Stimulated activated naive CD4-positive, alpha-beta T cell treated with Interleukin-2 at 50 U/mL for 16 hours (primary cell): ENCODE measurements around the gene VPS18.

Experiments used
- DNase-seq: peaks from one replicate; lab custom pipeline; 2025; lab: John Stamatoyannopoulos, UW

Gene VPS18

GRCh38 chr15:40871749-40872617 is 22.3 kb upstream of the VPS18 start:
- DNase-seq = peak; percentile 15

GRCh38 chr15:40872791-40873693 is 21.2 kb upstream of the VPS18 start:
- DNase-seq = no peak

DNA sequence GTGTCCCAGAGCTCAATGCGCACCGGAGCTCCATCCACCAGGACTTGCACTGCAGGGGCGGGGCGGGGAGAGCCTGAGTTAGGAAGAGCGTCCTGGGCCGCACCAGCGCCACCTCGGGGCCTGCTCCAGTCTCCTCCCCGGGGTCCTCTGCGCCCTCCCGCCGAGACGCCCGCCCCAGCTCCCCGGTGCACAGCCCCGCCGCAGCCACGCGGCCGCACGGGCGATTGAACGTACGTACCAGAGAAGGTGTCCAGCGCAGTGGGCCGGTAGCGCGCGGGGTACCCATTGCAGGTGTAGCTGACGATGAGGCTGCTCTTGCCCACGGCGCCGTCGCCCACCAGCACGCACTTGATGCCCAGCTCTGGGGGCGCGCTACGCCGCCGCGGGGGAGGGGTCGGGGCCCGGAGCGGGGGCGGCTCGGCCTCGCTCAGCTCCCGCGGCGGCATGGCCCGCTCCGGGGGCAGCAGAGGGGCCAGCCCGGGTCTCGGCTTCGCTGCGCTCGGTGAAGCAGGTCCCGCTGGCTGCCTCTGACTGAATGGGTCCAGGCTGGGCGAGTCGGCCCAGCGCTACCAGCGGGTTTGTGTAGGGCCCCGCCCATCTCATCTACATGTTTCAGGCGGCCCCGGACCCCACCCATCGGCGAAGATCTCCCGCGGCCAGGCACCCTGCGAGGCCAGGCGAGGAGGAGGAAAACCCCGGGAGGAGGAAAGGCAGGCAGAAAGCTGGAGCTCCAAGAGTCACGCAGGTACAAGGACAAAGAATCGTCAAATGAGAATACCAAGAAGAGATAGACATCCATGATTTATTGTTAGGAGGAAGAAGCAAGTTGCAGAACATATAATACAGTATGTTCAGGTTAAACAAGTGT is 20.3 kb upstream of the VPS18 start, which contains the start of gene RHOV:
TSS of gene RHOV (minus strand) at position 541 of the 868 bp plus-strand sequence. CDS start at position 446, 95 bp downstream.
- DNase-seq = peak; percentile 36

DNA sequence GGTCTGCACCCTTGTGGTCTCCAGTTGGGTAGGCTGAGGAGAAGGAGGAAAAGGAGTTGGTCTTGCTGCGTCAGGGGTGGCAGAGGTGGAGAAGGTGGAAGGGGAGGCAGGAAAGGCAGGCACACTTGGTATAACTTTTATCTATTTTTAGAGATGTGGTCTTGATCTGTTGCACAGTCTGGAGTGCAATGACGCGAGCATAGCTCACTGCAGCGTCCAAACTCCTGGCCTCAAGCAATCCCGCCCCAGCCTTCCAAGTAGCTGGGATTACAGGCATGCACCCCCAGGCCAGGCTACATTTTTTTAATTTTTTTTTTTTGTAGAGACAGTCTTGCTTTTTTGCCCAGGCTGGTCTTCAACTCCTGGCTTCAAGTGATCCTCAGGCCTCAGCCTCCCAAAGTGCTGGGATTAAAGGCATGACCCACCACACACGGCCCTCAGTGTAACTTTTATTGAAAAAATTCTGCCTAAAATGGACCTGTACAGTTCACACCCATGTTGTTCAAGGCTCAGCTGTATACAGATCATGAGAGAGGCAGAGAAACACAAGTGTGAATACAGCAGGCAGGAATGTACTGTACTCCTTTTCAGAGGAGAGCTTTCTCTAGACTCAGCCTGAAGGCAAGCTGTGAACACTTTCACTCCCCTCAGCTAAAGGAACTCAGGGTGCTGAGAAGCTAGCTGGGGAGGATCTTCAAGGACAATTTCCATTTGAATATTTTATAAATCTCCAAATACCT is 18.1 kb upstream of the VPS18 start:
- DNase-seq = no peak

DNA sequence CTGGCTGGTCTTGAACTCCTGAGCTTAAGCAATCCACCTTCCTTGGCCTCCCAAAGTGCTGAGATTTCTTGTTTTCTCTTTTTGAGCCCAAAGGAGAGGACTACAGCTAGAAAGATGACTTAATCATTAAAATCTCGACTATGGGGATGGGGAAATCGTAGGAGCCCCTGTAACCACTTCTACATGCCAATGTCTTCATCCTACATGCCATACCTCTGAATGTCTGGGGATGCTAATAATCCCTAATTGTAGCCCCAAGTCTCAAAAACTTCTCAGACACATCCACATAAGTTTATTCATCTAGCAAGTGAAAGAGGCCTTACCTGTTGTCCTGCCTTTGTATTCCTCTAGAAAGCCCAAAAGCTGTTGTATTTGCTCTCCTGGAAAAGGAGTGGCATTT is 16.6 kb upstream of the VPS18 start:
- no peak for DNase-seq

DNA sequence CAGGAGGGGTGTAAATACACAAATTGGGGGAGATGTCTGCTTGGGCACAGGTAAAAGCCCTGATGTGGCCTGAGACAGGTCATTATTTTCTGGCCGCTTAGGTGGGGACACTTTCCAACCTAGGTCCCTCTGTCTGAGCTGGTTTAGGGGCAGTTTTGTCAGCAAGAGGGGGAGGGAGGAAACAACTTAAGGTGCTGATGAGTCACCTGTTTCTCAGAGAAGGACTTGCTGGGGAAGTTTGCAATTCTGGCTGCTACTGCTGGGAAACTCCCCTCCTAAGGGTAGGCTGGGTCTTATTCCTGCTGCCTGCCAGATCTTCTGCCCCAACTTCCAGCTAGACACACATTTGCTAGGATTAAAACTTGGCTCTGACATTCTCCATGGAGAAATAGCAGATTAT is 15.5 kb upstream of the VPS18 start:
- peak; percentile 25 for DNase-seq

- DNase-seq = no peak
Observed at GRCh38 chr15:40879609-40880008, 14.6 kb upstream of the VPS18 start.

DNA sequence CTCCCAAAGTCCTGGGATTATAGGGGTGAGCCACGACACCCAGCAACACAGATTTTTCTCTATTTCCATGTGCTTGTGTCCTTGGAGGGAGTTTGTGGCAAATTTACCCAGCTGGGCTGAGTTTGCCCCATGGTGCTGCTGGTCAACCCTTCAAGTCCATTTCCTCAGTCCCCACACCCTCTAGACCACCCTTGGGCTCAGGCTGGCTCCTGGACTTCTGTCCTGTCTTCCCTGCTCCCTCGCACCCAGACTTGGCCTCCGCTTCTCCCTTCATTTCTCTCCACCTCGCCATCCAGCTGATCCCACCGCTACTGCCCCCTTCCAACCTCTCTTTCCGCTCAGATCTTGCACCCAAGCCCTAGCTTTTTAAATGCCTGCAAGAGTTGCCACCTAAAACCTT is 12.9 kb upstream of the VPS18 start:
- no peak for DNase-seq

GRCh38 chr15:40886586-40886985 is 7.7 kb upstream of the VPS18 start:
- no peak for DNase-seq

- DNase-seq = no peak
Observed at GRCh38 chr15:40889112-40889511, 5.1 kb upstream of the VPS18 start.

- no peak for DNase-seq
Observed at GRCh38 chr15:40891138-40891537, 3.1 kb upstream of the VPS18 start.

- no peak for DNase-seq
Observed at GRCh38 chr15:40891810-40892446, 2.3 kb upstream of the VPS18 start.

DNA sequence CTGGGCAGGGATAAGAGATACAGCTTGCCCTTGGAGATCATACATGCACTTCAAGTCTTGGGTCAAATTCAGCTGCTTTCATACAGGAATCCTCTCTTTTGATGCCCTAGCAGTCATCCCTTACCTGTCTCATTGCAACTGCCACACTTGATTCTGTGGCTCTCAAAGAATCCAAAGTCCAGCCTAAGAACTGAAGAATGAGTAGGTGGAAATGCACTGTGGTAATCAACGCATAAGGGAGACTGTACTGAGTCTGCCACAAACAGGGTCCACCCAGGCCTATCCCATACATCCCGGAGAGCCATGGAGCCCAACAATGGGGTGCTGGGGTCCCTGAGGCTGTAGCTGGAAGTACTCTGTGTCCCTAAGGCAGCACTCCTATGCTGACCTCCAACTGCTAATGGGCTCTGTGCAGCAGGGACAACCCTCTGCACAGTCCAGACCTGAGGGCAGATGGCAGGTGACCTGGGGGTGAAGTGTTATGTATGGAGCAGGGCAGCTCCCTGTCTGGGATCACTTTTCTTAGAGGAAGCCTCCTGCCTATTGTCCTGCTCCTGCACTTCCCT is 1.7 kb upstream of the VPS18 start:
- DNase-seq = no peak

DNA sequence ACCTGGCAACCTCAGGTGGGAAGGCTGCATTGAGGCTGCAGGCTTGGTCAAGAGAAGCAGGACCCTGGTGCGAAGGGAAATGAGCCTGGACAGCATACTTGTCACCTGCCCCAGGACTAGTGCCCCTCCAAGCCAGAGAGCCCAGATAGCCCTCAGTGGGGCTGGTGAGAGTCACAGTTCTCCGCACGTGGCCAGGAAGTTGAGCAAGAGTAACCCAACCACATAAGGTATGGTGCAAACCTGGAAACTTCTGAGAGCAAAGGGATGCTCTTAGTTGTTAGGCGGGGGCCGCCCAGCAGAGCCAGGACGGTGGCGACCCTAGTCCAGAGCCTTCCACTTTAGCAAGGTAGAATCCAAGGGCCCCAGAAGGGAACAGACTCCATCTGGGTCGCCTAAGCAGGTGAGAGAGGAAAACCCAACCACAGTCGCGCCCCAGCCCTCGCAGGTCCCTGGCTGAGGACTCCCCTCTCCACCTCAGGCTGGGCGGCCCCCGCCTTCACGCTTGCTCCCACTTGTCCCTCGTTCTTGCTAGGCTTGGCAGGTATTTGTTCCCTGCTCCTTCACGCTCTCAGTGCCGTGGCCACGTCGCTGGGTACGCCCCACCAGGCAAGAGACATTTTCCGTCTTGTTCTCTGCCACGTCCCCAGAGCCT is 1.1 kb upstream of the VPS18 start:
- DNase-seq = no peak

GRCh38 chr15:40894681-40895448 is 615 bp downstream of the VPS18 start:
- DNase-seq = peak; percentile 65

- DNase-seq = no peak
Observed at GRCh38 chr15:40899536-40900207, 5.4 kb downstream of the VPS18 start.

- DNase-seq = no peak
Observed at GRCh38 chr15:40900256-40901052, 6.2 kb downstream of the VPS18 start.

DNA sequence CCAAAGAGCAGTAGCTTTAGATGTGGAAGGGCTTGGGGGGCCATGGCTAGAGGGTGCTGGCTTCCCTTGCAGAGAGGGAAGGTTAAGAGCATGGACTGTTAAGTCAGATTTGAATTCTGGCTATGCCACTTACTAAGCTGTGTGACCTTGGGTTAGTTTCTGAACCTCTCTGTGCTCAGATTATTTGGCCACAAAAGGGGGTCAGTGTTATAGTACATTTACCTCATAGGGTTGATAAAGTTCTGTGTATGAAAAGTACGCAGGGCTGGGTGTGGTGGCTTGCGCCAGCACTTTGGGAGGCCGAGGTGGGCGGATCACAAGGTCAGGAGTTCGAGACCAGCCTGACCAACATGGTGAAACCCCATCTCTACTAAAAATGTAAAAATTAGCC is 6.8 kb downstream of the VPS18 start:
- no peak for DNase-seq
